HepG2 (cell line): ENCODE results near the gene CSTB. TPM values are rescaled to one million over a fixed set of nuclear protein-coding genes. Genes with fewer than 3 reads are reported as not detected.

Source experiments
- BRD4 ChIP-seq: sonication (generic); formaldehyde crosslinking; IDR thresholded peaks from 2 replicates; pipeline ENCODE4 v1.4.0; 2020; ENCODE audit warnings: missing genetic modification reagents
- CBFB ChIP-seq: sonication (generic); formaldehyde crosslinking; IDR thresholded peaks from 2 replicates; pipeline ENCODE4 v1.4.0; 2020; ENCODE audit warnings: missing genetic modification reagents
- ETS1 ChIP-seq: sonication (generic); formaldehyde crosslinking; IDR thresholded peaks from 2 replicates; pipeline ENCODE4 v1.4.0; 2020; ENCODE audit warnings: missing genetic modification reagents
- FIP1L1 ChIP-seq: fragments of 200-400 bp; formaldehyde crosslinking; IDR thresholded peaks from 2 replicates; pipeline ENCODE4 v1.6.1; 2018; ENCODE audit warnings: low read depth, mild to moderate bottlenecking, low read length, moderate library complexity, borderline replicate concordance; ENCODE audit not compliant: insufficient read depth
- FOXP4 ChIP-seq: sonication (generic); formaldehyde crosslinking; IDR thresholded peaks from 2 replicates; pipeline ENCODE4 v1.4.0; 2020; ENCODE audit warnings: missing genetic modification reagents
- GATAD1 ChIP-seq: IDR thresholded peaks from 2 replicates; pipeline ENCODE4 v1.6.1; 2016; ENCODE audit warnings: missing genetic modification reagents, missing compliant biosample characterization
- GZF1 ChIP-seq: sonication (generic); formaldehyde crosslinking; IDR thresholded peaks from 2 replicates; pipeline ENCODE4 v1.5.1; 2020; ENCODE audit warnings: mild to moderate bottlenecking, missing genetic modification reagents
- HNF4A ChIP-seq: sonication (generic); formaldehyde crosslinking; IDR thresholded peaks from 2 replicates; pipeline ENCODE4 v1.4.0; 2020; ENCODE audit warnings: missing genetic modification reagents
- KLF9 ChIP-seq: IDR thresholded peaks from 2 replicates; pipeline ENCODE4 v1.6.1; 2016; ENCODE audit warnings: low read depth
- KMT2B ChIP-seq: IDR thresholded peaks from 2 replicates; pipeline ENCODE4 v1.6.1; 2016; ENCODE audit warnings: missing genetic modification reagents, missing compliant biosample characterization
- LBX2 ChIP-seq: sonication (generic); formaldehyde crosslinking; IDR thresholded peaks from 2 replicates; pipeline ENCODE4 v1.5.0; 2020; ENCODE audit warnings: missing genetic modification reagents, mild to moderate bottlenecking, borderline replicate concordance
- MAX ChIP-seq: IDR thresholded peaks from 2 replicates; pipeline ENCODE4 v1.6.1; 2012; ENCODE audit warnings: inconsistent platforms
- MED1 ChIP-seq: sonication (generic); formaldehyde crosslinking; IDR thresholded peaks from 2 replicates; pipeline ENCODE4 v1.4.0; 2020; ENCODE audit warnings: missing genetic modification reagents
- PITX1 ChIP-seq: sonication (generic); formaldehyde crosslinking; IDR thresholded peaks from 2 replicates; pipeline ENCODE4 v1.5.1; 2020; ENCODE audit warnings: mild to moderate bottlenecking, missing genetic modification reagents
- PTBP1 ChIP-seq: fragments of 200-400 bp; formaldehyde crosslinking; IDR thresholded peaks from 2 replicates; pipeline ENCODE4 v1.6.1; 2018; ENCODE audit warnings: low read length, low read depth; ENCODE audit not compliant: poor library complexity, severe bottlenecking
- SP4 ChIP-seq: sonication (generic); formaldehyde crosslinking; IDR thresholded peaks from 2 replicates; pipeline ENCODE4 v1.8.1; 2023; ENCODE audit warnings: mild to moderate bottlenecking, missing genetic modification reagents
- ZNF230 ChIP-seq: sonication (generic); formaldehyde crosslinking; IDR thresholded peaks from 2 replicates; pipeline ENCODE4 v1.4.0; 2020; ENCODE audit warnings: mild to moderate bottlenecking, missing genetic modification reagents
- ZNF317 ChIP-seq: sonication (generic); formaldehyde crosslinking; IDR thresholded peaks from 2 replicates; pipeline ENCODE4 v1.5.0; 2020; ENCODE audit warnings: mild to moderate bottlenecking, missing genetic modification reagents
- ZNF432 ChIP-seq: sonication (generic); formaldehyde crosslinking; IDR thresholded peaks from 2 replicates; pipeline ENCODE4 v1.5.0; 2020; ENCODE audit warnings: missing genetic modification reagents, mild to moderate bottlenecking, borderline replicate concordance
- ZNF678 ChIP-seq: sonication (generic); formaldehyde crosslinking; IDR thresholded peaks from 2 replicates; pipeline ENCODE4 v1.4.0; 2020; ENCODE audit warnings: mild to moderate bottlenecking, missing genetic modification reagents
- ZNF710 ChIP-seq: sonication (generic); formaldehyde crosslinking; IDR thresholded peaks from 2 replicates; pipeline ENCODE4 v1.5.0; 2020; ENCODE audit warnings: mild to moderate bottlenecking, missing genetic modification reagents, borderline replicate concordance
- ZNF724P ChIP-seq: sonication (generic); formaldehyde crosslinking; IDR thresholded peaks from 2 replicates; pipeline ENCODE4 v1.8.0; 2022; ENCODE audit warnings: missing genetic modification reagents, borderline replicate concordance
- ZNF883 ChIP-seq: sonication (generic); formaldehyde crosslinking; IDR thresholded peaks from 2 replicates; pipeline ENCODE4 v1.5.1; 2020; ENCODE audit warnings: mild to moderate bottlenecking, missing genetic modification reagents; ENCODE audit errors: not compliant biosample characterization
- ZNF891 ChIP-seq: sonication (generic); formaldehyde crosslinking; IDR thresholded peaks from 2 replicates; pipeline ENCODE4 v1.5.0; 2020; ENCODE audit warnings: mild to moderate bottlenecking, missing genetic modification reagents
- polyA plus RNA-seq, 8 experiments: library from polyadenylated mRNA; depleted of rRNA in 3 of 8; stranded (reverse) in 7 of 8; unstranded in 1 of 8; fragments of >200 nt; fragmentation: Illumina TruSeq in 4 of 8; extraction: Trizol in 4 of 8; gene quantifications; 2 replicates each; pipeline versions ENCODE4 v1.2.1 to v1.2.3, GENCODE V29; 2011 to 2016; ENCODE audit warnings: low read depth in 4 of 8, missing spikeins in 1 of 8, mixed read lengths in 1 of 8; ENCODE audit not compliant: insufficient read depth in 1 of 8
- total RNA-seq, 5 experiments: library from RNA; depleted of rRNA; stranded (reverse); fragments of >200 nt; fragmentation: Illumina TruSeq; extraction: Trizol; gene quantifications; 2 replicates each; pipeline ENCODE4 v1.2.3, GENCODE V29; 2016; ENCODE audit warnings: low read depth in 1 of 5

Gene CSTB
- total and polyA plus RNA-seq, 2 of the 13 experiments (the other 11 are each of a cell fraction or from before 2014, with no cell fraction given) = 11.7 to 94.1 TPM

GRCh38 chr21:43810505-43811261 lies 34.6 kb upstream of the CSTB start (continued):
- TF ChIP-seq FOXP4 (CRISPR knock-in tag) = no peak
- peak; percentile 35 for TF ChIP-seq HNF4A (CRISPR knock-in tag)
- TF ChIP-seq CBFB (CRISPR knock-in tag) = 0 out of 2 replicates have a peak, but pooled peaks have one; percentile 36
- TF ChIP-seq PITX1 = no peak
- no peak for TF ChIP-seq KLF9
- TF ChIP-seq LBX2 = no peak
- TF ChIP-seq ZNF710 (CRISPR knock-in tag) = peak; percentile 45; the same call in 1 of the 2 replicates
- TF ChIP-seq GZF1 (CRISPR knock-in tag) = no peak
- peak; percentile 89 for TF ChIP-seq ZNF891 (CRISPR knock-in tag)
- TF ChIP-seq ZNF724P = no peak
- no peak for TF ChIP-seq ZNF678
- peak; percentile 51 for TF ChIP-seq SP4 (CRISPR knock-in tag)
- TF ChIP-seq PTBP1 = no peak
- no peak for TF ChIP-seq ZNF317 (CRISPR knock-in tag)
- no peak for TF ChIP-seq MED1 (CRISPR knock-in tag)
- no peak for TF ChIP-seq BRD4 (CRISPR knock-in tag)
- TF ChIP-seq ZNF230 = 0 out of 2 replicates have a peak, but pooled peaks have one; percentile 43
- TF ChIP-seq ZNF432 = no peak
- TF ChIP-seq FIP1L1 = no peak
- TF ChIP-seq KMT2B (CRISPR knock-in tag) = no peak
- TF ChIP-seq ZNF883 = peak; percentile 30
- TF ChIP-seq MAX = 0 out of 2 replicates have a peak, but pooled peaks have one; percentile 34
- TF ChIP-seq GATAD1 (CRISPR knock-in tag) = peak; percentile 40; the same call in 1 of the 2 replicates
- no peak for TF ChIP-seq ETS1
